ENCODE data around the gene IRGQ.
A peak's percentile ranks its signal among the peaks of the same experiment; 100 is the strongest.
"Not testable (repeated sequence)": the region's sequence is repeated elsewhere in the genome, so short reads cannot be mapped to it uniquely, and the experiment has no call there.

The IRGQ gene

DNA sequence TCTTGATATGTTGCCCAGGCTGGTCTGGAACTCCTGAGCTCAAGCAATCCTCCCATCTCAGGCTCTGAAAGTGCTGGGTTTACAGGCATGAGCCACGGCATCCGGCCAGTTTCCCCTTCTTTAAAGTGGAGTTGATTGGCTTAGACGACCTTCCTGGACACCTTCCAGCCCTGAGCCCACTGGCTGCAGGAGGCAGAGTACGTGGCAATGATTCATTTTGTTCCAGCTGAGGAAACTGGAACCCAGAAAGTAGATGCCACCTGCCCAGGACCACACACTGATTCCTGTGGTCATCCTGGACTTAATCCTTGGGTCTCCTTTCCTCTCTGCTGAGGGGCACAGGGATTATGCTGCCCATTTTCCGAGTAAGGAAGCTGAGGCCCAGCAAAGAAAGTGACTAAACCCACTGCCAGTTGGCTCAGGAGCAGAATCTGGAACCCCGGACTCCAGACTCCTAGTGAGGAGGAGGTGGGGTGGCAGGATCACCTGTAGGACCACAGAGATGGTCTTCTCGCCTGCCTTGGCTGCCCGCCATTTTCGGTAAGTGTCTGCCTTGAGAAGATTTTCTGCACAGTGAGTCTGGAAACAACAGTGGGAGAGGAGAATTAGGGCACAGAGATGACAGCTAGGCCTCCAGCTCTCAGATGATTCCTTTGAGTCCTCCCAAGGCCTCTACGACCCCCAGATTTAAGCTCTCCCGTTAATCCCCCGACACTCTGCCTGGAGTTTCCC is 21.3 kb downstream of the IRGQ start:
- H3K4me3 ChIP-seq (ENCODE audit: low read depth, low read length): peak overlapping the region; percentile 78

DNA sequence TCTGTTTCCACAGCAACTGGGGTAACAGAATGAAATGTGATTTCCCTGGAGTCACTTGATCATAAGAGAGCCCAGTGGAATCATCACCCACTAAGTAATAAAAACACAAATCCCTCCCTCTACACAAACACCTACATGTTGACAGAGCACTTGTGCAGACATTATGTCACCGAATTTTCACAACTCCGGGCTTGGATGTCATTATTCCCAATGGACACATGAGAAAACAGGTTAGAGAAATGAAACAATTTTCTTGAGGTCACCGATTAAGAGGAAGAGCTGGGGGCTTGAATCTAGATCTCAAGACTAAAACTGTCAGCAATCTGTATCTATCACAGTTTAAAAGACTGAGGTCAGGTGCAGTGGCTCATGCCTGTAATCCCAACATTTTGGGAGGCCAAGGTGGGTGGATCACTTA is 23.8 kb downstream of the IRGQ start:
- no peak overlapping the region for H3K4me3 ChIP-seq (ENCODE audit: low read depth, low read length)

DNA sequence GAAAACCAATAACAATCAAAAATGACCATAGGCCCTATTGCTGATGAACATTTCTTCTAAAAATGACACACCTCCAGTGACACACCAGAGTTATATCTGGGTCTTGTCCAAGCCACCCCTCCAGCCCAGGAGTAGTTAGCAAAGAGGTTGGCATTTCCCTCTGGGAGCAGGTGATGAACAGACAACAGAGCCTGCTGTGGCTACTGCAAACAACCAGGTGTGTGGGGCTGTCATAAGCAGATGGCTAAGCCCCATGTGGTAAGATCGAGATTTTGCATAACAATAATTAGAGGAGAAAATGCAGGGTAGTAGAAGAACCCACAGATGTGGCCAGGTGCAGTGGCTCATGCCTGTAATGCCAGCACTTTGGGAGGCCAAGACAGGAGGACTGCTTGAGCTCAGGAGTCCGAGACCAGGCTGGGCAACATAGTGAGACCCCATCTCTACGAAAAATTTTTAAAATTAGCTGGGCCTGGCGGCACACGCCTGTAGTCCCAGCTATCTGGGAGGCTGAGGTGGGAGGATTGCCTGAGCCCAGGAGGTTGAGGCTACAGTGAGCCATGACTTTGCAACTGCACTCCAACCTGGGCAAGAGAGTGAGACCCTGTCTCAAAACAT is 25.7 kb downstream of the IRGQ start:
- no peak overlapping the region for H3K4me3 ChIP-seq (ENCODE audit: low read depth, low read length)

DNA sequence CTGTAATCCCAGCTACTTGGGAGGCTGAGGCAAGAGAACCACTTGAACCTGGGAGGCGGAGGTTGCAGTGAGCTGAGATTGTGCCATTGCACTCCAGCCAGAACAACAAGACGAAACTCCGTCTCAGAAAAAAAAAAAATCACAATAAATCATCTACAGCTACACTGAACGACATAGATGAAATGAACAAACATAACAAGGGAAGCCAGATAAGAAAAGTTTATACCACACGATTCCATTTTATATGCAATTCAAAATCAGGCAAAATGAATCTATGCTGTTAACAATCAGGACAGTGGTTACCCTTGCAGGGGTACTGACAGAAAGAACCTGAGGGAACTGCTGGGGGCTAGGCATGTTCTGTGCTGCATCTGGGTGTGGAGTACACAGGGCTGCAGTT is 26.3 kb downstream of the IRGQ start:
- no peak overlapping the region for H3K4me3 ChIP-seq (ENCODE audit: low read depth, low read length)

DNA sequence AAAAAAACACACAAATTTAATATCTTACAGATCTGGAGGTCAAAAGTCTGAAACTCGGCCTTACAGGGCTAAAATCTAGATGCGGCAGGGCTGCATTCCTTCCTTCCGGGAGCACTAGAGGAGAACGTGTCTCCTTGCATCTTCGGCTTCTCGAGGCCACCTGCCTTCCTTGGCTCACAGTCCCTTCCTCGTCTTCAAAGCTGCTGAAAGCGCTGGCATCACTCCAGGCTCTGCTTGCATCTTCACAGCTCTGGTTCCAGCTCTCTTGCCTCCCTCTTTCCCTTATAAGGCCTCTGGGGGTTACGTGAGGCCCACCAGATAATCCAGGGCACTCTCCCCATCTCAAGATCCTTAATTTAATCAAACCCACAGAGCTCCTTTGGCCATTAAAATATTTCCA is 31.1 kb downstream of the IRGQ start:
- no peak overlapping the region for H3K4me3 ChIP-seq (ENCODE audit: low read depth, low read length)

DNA sequence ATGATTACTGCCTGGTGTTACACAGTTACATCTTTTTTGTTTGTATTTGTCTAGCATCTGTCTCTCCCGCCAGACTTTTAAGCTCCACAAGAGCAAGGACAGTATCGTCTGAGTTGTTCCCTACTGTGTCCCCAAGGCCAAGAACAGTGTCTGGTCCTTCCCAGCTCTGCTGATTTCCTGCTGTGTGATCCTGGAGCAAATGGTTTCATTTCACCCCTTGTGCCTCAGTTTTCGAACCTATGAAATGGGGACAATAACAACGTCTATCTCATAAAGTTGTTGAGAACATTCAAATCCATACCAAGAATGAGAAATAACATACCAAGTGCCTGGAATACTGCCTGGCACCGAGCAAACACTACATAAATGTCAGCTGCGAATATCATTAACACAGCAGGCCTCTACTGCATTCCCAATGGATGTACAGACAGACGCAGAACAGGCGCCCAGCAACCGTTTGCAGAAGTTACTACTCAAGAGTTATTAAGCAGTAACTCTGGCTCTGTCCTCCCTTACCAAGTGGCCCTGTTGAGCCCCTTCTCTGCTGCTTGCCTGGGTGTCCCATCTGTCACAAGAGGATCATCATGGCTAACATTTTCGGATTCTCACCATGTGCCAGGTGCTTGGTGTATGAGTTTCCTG is 32.0 kb downstream of the IRGQ start:
- no peak overlapping the region for H3K4me3 ChIP-seq (ENCODE audit: low read depth, low read length)

DNA sequence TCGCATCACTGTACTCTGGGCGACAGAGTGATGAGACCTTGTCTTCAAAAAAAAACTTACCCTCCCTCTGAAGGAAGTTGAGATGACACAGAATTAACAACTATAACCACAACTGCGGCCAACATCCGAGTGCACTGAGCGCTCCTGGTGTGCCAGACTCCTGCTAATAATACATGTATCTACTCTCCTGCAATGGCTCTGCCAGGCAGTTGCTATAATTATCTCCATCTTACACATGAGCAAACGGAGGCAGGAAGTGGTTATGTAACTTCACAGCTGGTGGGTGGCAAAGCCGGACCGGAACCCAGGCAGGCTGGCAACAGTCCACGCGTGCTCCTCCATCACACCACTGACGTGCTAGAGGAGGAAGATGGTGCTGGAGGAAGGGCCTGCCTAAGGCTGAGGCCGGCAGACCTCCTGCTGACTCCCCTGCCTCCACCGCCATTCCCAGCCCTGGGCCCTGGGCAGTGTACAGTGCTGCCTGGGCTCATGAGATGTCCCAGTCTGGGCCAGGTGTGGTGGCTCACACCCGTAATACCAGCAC is 33.2 kb downstream of the IRGQ start:
- no peak overlapping the region for H3K4me3 ChIP-seq (ENCODE audit: low read depth, low read length)

DNA sequence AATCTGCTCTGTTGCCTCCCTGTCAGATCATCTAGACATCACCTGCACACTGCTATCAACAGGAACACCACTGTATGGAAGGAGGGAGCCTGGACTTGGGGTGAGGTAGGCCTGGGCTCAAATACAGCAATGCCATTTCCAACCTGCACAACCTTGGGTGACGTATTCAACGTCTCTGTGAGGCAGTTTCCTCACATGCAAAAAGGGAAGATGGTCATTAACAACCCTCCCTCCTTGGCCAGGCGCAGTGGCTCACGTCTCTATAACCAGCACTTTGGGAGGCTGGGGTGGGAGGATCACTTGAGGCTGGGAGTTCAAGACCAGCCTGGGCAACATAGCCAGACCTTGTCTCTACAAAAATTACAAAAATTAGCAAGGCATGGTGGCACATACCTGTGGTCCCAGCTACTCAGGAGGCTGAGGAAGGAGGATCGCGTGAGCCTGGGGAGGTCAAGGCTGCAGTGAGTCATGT is 33.7 kb downstream of the IRGQ start:
- no peak overlapping the region for H3K4me3 ChIP-seq (ENCODE audit: low read depth, low read length)

DNA sequence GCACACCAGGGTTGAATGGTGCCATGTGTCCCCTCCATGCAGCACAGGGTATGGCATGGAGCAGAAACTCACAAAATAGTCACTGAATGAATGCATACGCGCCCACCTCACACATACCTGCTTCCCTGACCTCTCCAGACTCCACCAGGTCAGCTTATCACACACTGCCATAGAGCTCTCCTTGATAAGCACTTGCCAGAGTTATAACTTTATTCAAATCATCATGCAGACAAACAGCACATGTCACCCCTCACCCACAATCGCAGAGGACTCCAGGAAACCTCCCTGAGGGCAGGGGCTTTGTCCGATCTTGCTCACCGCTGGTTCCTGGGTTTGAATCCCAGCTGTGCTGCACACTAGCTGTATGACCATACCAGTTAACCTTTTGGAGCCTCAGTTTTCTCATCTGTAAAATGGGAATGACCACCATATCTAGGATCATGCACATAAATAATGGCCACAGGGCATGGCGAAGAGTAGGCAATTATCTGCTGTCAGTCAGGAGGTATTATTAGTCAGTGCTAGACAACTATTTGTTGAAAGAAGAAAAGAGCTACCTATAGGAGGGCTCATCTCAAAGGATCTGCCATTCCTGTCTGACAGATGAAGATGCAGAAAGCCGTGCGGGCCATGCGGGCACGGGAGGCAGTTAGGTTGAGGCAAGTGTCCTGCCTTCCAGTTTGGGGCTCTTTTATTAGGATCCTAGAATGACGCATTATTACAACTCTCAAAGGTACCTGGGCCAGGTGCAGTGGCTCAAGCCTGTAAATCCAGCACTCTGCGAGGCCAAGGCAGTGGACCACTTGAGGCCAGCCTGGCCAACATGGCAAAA is 34.6 kb downstream of the IRGQ start:
- H3K4me3 ChIP-seq (ENCODE audit: low read depth, low read length): no peak overlapping the region

DNA sequence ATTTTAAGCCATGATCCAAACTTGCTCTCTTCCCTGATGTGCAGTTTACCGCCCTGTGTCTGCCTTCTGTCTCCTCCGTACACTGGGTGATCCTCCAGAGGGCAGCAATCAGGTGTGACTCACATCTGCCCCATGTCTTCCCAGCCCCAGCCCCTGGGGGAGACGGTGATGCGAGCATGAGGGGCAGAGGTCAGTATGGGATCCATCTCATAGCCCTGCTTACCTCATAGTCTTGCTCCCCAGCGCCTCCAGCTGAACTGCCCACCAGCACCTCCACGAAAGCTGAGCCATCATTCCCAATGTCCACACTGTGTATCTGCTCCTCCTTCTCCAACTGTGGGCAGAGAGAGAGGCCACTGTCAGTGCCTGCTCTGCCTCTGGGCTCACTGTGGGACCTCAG is 35.2 kb downstream of the IRGQ start:
- no peak overlapping the region for H3K4me3 ChIP-seq (ENCODE audit: low read depth, low read length)

DNA sequence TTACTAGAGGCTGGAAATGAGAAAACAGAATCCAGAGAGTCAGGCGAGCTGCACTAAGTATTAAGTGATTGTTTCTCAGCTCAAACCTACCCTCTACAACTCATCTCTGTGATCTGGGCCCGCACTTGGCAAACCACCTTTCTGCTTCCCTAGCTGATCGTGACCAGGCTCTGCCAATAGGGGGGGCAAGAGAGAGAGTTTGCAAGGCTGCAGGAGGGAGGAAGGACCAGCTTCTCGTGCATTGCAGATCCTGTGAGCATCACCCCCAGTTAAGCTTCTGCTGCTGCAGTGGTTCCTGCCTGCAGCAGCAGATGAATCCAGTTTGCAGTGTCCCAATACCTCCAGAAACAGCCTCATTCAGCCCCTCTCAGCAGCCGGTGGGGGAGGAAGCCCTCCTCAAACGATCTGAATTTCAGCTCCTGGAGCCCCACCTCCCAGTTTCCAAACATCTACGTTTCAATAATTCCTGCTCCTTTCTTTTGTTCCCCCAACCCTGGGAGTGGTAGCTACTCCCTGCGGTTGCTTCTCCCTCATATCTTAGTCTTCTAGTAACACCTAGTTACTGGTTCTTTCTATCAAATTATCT is 40.7 kb downstream of the IRGQ start:
- no peak overlapping the region for H3K4me3 ChIP-seq (ENCODE audit: low read depth, low read length)

DNA sequence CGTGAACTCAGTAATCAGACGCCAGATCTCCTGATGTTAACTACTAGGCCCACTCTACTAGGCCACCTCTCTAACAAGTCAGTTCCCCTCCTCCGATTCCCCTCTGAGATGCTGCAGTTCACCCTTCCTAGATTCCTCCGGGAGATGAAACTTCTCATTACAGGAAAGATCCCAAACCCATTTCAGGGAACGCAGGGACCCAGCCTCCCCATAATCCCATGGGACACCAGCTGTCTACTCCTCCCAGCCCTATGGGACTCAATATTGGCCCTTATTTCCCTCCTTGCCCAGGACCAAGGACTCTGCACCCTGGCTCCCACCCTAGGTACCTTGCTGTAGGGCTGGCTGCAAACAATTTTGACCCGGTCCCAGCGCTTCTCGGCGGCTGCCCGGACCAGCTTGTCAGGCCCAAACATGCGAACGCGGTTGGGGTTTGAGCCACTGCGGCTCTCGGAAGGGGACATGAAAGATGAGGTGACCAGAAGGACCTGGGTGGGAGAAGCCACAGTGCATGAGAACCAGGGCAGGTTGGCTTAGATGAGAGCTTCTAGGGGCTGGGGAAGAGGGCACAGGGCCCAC is 41.5 kb downstream of the IRGQ start:
- no peak overlapping the region for H3K4me3 ChIP-seq (ENCODE audit: low read depth, low read length)

DNA sequence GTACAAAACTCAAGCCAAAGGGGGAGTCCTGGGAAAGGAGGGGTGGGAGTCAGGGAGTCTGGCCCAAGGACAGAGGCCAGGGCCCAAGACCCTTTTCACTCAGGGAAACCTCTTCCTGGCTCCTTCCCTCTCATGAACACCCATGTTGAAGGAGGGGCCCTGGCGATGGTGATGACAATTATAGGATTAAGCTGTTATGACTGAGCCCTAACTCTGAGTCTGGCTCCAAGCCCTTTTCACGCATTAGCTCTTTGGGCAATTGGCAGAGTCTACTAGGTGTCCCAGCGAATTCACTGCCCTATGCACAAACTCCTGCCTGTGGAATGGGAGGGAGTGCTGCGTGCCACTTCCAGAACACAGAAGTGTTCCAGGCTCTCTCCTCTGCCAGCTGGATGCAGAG is 42.3 kb downstream of the IRGQ start:
- H3K4me3 ChIP-seq (ENCODE audit: low read depth, low read length): no peak overlapping the region

DNA sequence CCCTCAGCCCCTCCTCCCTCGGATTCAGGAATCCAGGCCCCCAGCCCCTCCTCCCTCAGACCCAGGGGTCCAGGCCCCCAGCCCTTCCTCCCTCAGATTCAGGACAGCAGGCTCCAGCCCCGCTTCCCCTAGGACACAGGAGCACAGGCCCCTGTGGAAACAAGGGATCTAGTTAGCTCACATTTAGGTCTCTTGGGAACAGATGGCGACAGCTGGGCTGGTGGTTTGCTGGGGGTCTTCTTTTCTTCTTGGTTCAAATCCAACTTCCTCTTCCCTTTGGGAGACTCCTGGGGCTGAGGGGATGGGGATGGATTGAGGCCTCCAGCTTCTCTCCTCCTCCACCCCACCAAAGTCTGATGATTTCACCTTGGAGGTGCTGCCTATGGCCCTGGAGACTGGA is 43.3 kb downstream of the IRGQ start:
- no peak overlapping the region for H3K4me3 ChIP-seq (ENCODE audit: low read depth, low read length)

DNA sequence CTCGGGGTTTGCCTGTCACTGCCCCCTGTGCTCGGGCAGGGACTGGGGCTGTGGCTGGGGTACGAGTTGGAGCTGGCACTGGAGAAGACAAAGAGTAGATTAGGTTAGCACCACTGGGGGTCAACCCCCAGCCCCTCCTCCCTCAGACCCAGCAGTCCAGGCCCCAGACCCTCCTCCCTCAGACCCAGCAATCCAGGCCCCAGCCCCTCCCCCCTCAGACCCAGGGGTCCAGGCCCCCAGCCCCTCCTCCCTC is 43.8 kb downstream of the IRGQ start:
- H3K4me3 ChIP-seq (ENCODE audit: low read depth, low read length): no peak overlapping the region

DNA sequence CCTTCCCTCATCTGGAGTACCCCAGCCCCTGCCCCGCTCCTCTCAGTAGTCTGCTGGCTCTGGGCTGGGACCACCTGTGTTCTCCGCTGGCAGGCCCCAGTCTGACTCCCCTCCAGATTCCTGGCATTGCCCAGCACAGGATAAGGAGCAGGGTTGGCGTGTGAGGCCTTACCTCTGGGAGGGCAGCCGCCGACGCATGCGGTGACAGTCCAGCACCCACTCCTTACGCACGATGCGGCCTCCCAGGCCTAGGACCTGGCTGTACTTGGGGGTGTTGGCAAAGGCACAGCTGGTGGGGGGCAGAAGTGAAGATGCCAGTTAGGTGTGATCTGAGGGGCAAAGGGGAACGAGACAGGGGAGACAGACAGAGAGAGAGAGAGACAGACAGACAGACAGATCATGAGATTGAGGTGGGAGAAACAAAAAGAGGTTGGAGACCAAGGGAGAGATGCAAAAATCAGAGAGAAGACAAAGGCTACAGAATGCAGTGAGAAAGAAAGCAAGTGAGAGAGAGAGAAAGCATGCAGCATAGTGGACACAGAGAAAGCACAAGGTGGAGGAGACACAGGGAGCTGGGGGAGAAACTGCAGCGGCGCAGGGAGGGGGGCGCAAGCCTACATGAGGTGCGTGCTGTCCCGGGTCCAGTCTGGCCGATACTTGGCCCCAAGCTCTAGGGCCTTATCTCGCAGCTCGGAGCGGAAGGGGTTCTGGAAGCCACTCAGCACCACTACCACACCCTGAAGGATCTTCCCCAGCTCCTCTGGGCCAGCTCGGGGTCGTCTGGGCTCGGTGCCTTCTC is 44.3 kb downstream of the IRGQ start:
- no peak overlapping the region for H3K4me3 ChIP-seq (ENCODE audit: low read depth, low read length)

DNA sequence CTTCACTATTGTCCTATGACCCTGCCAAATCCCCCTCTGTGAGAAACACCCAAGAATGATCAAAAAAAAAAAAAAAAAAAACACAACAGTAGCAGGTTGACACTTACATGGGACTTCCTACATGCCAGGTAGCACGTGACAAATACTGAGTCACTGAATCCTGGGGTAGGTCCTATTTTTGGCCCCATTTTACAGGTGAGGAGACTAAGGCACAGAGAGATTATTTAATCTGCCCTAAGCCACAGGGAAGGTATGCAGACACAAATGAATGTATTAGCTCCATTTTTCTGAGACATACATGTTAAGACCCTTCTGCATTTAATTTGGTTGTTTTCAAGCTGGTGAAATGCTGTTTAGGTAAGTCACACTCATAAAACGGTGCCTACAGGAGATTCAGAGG is 47.2 kb downstream of the IRGQ start:
- H3K4me3 ChIP-seq (ENCODE audit: low read depth, low read length): no peak overlapping the region

DNA sequence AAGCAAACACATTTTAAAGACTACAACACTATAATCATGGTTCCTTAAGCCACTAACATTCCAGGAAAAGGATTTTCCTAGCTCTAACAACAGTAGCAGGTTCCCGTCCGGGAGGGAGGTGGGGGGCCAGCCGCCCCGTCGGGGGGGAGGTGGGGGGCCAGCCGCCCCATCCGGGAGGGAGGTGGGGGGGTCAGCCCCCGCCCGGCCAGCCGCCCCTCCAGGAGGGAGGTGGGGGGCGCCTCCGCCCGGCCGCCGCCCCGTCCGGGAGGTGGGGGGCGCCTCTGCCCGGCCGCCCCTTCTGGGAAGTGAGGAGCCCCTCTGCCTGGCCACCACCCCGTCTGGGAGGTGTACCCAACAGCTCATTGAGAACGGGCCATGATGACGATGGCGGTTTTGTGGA is 48.0 kb downstream of the IRGQ start:
- not testable (repeated sequence) for H3K4me3 ChIP-seq (ENCODE audit: low read depth, low read length)

DNA sequence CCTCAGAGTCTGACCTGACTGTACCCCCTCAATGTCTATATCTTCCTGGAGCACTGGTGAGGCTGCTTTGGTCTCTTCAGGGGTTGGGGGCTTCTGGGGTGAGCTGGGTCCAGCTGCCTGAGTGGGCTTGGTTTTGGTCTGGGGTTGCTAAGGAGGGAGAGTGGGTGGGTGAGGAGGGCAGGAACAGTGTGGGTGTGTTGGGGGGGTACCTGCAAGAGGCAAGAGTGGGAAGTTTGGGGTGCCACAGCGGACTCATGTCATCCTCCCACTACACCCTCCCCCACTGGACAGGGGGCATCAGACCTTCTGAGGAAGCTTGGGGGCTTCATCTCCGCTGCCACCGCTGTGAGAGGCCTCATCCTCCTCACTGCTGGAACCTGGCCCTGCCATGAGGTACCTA is 49.4 kb downstream of the IRGQ start:
- no peak overlapping the region for H3K4me3 ChIP-seq (ENCODE audit: low read depth, low read length)

DNA sequence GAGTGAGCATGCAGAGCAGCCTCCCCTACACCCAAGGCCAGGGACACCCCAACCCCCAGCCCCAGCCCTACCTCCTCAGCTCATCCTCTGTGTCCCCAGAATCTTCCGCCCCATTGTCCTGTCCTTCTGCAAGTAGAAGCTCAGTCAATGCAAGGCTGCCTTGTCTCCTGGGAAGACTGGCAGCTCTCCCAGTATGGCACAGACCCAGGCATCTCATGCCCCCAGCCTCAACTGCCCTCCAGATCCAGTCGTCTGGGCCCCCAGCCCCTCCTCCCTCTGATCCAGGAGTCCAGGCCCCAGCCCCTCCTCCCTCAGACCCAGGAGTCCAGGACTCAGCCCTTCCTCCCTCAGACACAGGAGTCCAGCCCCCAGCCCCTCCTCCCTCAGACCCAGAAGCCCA is 50.0 kb downstream of the IRGQ start:
- no peak overlapping the region for H3K4me3 ChIP-seq (ENCODE audit: low read depth, low read length)

Data from iPS-11a (cell line).